ENCODE data around the gene REXO5. TPM values are rescaled to one million over a fixed set of nuclear protein-coding genes. Genes with fewer than 3 reads are reported as not detected.

The REXO5 gene
- total RNA-seq, 1 experiment from 2014 or later: 4.0 TPM

GRCh38 chr16:20894388-20894787 is 88.1 kb downstream of the REXO5 start:
- Histone ChIP-seq H3K27me3 (ENCODE audit: low read length) (no peaks in the 10 kb centered on the region), H2AFZ (ENCODE audit: low read length) (no peak overlapping the region), H3K9me3 (ENCODE audit: low read length) (no peaks in the 10 kb centered on the region), H3K27ac (ENCODE audit: low read length) (no peak overlapping the region), H3K36me3 (ENCODE audit: low read depth, low read length) (peaks cover 22% of the 10 kb centered on the region), H3K9ac (ENCODE audit: low read length) (no peak overlapping the region), H3K79me2 (ENCODE audit: low read length) (peaks cover 94% of the 10 kb centered on the region), H3K4me1 (ENCODE audit: insufficient read depth, low read length) (peaks cover 22% of the 10 kb centered on the region), H3F3A (ENCODE audit: low read length, unreplicated experiment) (no peaks in the 10 kb centered on the region), H3K4me2 (ENCODE audit: low read length) (no peak overlapping the region), H3K4me3 (ENCODE audit: low read length) (no peak overlapping the region), H3K9me2 (replicated peaks; ENCODE audit: low read length) (no peaks in the 10 kb centered on the region), H4K20me1 (ENCODE audit: low read length) (peaks cover 15% of the 10 kb centered on the region; the same call in 1 of the 2 replicates)
- DNase-seq: no peak
- CTCF ChIA-PET: no interaction called here
- POLR2A ChIA-PET (ENCODE audit: unreplicated experiment): no interaction called here
- BruUV-seq (replicated peaks): no TSS peak
- ATAC-seq: no peak
- TF ChIP-seq EZH2phosphoT487 (IDR thresholded peaks at IDR 0.05; ENCODE audit: borderline replicate concordance, low read length) (no peak), EZH2 (IDR thresholded peaks at IDR 0.05; ENCODE audit: low read length, unreplicated experiment) (no peak), CTCF (conservative IDR thresholded peaks at IDR 0.05; ENCODE audit: low read depth, low read length) (no peak)
- intact Hi-C loops (cut with micrococcal nuclease): no loop called here

- DNase-seq: peak; percentile 20
- Histone ChIP-seq H3F3A (ENCODE audit: low read length, unreplicated experiment) (no peaks in the 10 kb centered on the region), H3K79me2 (ENCODE audit: low read length) (peaks cover 96% of the 10 kb centered on the region), H3K9me2 (replicated peaks; ENCODE audit: low read length) (no peaks in the 10 kb centered on the region), H3K27ac (ENCODE audit: low read length) (no peak overlapping the region), H3K4me2 (ENCODE audit: low read length) (peak overlapping the region; percentile 95), H4K20me1 (ENCODE audit: low read length) (peaks cover 15% of the 10 kb centered on the region; the same call in 1 of the 2 replicates), H3K9me3 (ENCODE audit: low read length) (no peaks in the 10 kb centered on the region), H3K9ac (ENCODE audit: low read length) (no peak overlapping the region), H3K36me3 (ENCODE audit: low read depth, low read length) (peaks cover 22% of the 10 kb centered on the region), H2AFZ (ENCODE audit: low read length) (no peak overlapping the region), H3K27me3 (ENCODE audit: low read length) (no peaks in the 10 kb centered on the region), H3K4me1 (ENCODE audit: insufficient read depth, low read length) (peaks cover 35% of the 10 kb centered on the region), H3K4me3 (ENCODE audit: low read length) (peak overlapping the region; percentile 96; the same call in 1 of the 2 replicates)
- intact Hi-C loops (cut with micrococcal nuclease): no loop called here
- POLR2A ChIA-PET (ENCODE audit: unreplicated experiment): no interaction called here
- no peak for ATAC-seq
- CTCF ChIA-PET: no interaction called here
- TF ChIP-seq EZH2 (IDR thresholded peaks at IDR 0.05; ENCODE audit: low read length, unreplicated experiment): no peak
- TF ChIP-seq CTCF (conservative IDR thresholded peaks at IDR 0.05; ENCODE audit: low read depth, low read length): no peak
- TF ChIP-seq EZH2phosphoT487 (IDR thresholded peaks at IDR 0.05; ENCODE audit: borderline replicate concordance, low read length): no peak
- no TSS peak for BruUV-seq (replicated peaks)
Measured at GRCh38 chr16:20897253-20897897, 91.0 kb downstream of the REXO5 start.

- TF ChIP-seq EZH2phosphoT487 (IDR thresholded peaks at IDR 0.05; ENCODE audit: borderline replicate concordance, low read length): no peak
- no peak for TF ChIP-seq EZH2 (IDR thresholded peaks at IDR 0.05; ENCODE audit: low read length, unreplicated experiment)
- TF ChIP-seq CTCF (conservative IDR thresholded peaks at IDR 0.05; ENCODE audit: low read depth, low read length): no peak
- Histone ChIP-seq H3K27me3 (ENCODE audit: low read length) (no peaks in the 10 kb centered on the region), H3K9ac (ENCODE audit: low read length) (no peak overlapping the region), H3K36me3 (ENCODE audit: low read depth, low read length) (peaks cover 22% of the 10 kb centered on the region), H3K79me2 (ENCODE audit: low read length) (peaks cover 96% of the 10 kb centered on the region), H3K4me2 (ENCODE audit: low read length) (peak overlapping the region; percentile 95), H2AFZ (ENCODE audit: low read length) (no peak overlapping the region), H3K4me1 (ENCODE audit: insufficient read depth, low read length) (peaks cover 40% of the 10 kb centered on the region), H3K27ac (ENCODE audit: low read length) (no peak overlapping the region), H3K9me2 (replicated peaks; ENCODE audit: low read length) (no peaks in the 10 kb centered on the region), H3K4me3 (ENCODE audit: low read length) (peak overlapping the region; percentile 96; the same call in 1 of the 2 replicates), H4K20me1 (ENCODE audit: low read length) (peaks cover 15% of the 10 kb centered on the region; the same call in 1 of the 2 replicates), H3F3A (ENCODE audit: low read length, unreplicated experiment) (no peaks in the 10 kb centered on the region), H3K9me3 (ENCODE audit: low read length) (no peaks in the 10 kb centered on the region)
- intact Hi-C loops (cut with micrococcal nuclease): no loop called here
- ChIA-PET POLR2A (ENCODE audit: unreplicated experiment) (no interaction called here), CTCF (no interaction called here)
- ATAC-seq: no peak
- no TSS peak for BruUV-seq (replicated peaks)
- DNase-seq: no peak
Measured at GRCh38 chr16:20897922-20898321, 91.6 kb downstream of the REXO5 start.
